HG02642 (cell line): ENCODE measurements around the gene MYBPH.

Experiments
- ATAC-seq: cut with Tn5 transposase; IDR thresholded peaks from one replicate; pipeline ENCODE4 v1.9.1; 2021; ENCODE audit warnings: mild to moderate bottlenecking; ENCODE audit not compliant: unreplicated experiment, poor library complexity

Gene MYBPH, protein sequence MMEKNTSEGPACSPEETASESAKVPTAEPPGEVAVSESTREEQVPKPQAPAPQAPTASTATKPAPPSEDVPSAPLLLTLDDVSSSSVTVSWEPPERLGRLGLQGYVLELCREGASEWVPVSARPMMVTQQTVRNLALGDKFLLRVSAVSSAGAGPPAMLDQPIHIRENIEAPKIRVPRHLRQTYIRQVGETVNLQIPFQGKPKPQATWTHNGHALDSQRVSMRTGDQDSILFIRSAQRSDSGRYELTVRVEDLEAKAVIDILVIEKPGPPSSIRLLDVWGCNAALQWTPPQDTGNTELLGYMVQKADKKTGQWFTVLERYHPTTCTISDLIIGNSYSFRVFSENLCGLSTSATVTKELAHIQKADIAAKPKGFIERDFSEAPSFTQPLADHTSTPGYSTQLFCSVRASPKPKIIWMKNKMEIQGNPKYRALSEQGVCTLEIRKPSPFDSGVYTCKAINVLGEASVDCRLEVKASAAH

DNA sequence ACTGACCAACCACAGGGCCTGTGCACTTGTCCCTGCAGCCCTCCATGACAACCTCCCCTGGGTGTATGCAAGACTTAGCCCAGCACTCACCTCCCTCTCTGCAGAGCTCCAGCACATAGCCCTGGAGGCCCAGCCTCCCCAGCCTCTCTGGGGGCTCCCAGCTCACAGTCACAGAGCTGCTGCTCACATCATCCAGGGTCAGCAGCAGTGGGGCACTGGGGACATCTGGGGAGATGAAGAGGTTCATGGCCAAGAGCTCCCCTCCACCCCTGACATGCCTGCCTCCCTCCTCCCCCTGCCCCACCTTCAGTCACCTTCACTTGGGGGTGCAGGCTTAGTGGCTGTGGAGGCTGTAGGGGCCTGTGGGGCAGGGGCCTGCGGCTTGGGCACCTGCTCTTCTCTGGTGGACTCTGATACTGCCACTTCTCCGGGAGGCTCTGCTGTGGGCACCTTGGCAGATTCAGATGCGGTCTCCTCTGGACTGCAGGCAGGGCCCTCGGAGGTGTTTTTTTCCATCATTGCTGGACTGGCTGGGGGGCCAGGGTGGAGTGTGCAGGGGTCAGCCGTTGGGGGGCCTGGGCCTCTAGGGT lies at the start of gene MYBPH:
Gene MYBPH (minus strand): TSS at position 590 of the 590 bp plus-strand sequence. CDS start 71 bp downstream, at position 519.
- ATAC-seq: no peak

DNA sequence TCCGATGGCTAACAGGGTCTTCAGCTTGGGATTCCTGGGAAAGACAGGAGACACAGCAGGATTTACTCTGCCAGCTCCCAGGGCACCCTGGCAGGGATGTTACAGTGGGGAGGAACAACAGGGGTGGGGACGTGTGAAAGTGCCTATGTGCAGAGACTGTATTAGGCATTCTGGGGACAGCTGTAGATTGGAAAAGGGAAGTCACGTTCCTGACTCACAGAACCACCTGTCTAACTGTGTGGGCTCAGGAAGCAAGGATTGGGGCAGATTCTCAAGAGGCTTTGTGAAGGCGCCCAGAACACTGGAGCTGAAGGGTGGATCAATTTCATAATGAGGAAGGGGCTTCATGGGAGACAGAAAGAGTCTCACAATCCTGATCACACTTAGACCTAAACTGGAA lies 49.4 kb upstream of the MYBPH start:
- ATAC-seq: no peak

DNA sequence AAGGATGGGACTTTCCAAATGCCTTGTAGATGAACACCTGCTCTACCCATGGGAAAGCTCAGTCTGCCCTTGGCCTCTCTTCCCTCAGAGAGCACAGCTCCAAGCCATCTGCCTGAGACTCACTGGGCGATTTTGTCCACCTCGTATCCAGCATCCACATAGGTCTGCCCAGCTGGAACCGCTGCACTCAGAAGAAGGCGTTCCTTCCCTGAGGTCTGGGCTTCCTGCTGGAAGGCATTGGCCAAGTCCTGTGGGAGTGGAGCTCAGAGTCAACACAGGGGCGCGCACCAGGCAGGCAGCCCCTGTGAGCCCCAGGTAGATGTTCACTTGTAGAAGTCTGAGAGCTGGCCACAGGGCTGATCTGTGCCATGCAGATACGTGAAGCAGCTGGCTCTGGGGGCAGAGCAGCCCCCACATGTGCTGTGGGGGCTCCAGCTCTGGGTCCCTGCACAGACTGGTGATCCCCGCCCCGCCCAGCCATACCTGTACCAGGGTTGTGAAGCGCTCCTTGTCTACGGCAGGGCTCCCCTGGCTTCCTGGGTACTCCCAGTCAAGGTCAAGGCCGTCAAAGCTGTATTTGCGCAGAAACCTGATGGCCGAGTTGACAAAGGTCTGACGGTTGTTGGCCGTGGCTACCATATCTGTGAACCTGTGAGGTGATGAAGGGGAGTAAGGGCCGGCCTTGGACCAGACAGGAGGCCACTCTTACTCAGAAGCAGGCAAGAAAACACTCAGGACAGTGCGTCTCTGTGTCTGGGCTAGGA lies 47.6 kb upstream of the MYBPH start:
- no peak for ATAC-seq

DNA sequence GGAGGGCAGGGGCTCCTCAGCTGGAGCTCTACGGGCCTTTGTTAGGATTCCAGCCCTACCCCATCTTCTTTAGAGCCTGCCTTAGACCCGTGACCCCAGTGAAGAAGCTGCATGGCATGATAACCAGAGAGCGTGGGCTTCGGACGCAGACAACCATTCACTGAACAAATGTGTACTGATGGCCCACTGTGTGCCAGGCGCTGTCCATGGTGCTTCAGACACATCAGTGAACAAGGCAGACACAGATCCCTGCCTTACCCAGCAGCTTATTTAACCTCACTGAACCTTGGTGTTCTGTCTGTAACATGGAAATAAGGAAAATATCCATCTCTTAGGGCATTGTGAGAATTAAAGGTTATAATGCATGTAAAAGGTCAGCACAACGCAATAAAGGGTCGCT lies 44.3 kb upstream of the MYBPH start:
- no peak for ATAC-seq

DNA sequence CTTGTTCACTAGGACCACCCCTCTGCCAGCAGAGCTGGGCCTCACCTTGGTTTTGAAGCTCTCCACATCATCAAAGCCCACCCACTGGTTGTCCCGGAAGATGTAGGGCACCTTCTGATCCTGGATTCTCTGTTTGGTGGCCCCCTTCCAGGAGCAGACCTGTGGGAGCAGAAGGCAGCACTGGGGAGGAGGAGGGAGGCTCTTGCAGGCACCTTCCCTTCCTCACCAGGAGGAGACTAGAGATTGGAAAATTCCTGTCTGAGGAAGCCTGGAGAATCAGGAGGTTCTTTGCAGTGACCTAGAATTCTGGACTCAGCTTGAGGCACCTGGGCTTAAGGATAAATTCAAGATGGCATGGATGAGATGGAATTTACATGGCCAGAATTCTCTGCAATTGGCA lies 43.5 kb upstream of the MYBPH start:
- no peak for ATAC-seq

DNA sequence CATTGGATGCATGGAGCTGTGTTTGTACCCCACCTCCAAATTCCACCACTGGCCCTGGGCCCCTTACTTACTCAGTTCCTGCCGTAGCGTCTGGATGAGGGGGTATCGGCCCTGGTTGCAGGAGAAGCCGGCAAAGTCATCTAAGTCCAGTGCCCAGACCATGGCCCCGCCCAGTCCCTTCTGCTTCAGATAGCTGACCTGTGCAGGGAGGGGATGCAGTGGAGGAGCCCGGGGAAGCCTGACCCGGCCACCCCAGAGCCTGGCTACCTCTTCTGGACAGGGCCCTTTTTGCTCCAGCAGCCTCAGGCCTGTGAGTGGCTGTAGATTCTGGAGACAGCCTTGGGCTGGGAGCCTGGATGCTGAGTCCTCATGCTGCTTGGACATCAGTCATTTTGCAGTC lies 42.0 kb upstream of the MYBPH start:
- ATAC-seq: no peak

DNA sequence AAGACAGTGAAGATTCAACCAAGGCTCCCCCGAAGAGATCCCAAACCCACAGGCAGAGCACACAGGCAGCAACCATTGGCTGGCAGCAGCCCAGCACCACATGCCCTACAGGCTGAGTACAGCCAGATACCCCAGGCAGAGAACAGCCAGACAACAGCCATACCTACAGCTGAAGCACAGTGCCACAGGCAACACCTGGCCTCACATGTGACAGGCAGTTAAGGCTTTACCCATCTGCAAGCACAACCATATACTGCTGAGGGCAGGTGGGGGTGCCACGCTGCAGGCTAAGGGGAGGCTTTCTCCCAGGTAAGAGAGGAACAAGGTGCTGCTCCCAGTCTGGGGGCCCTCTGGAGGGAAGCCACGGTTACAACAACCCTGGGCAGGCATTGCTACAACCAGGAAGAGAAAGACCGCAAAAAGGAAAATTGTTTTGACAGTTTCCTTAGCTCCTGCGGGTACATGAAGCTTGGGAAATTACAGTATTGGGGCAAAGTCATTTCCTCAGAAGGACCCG lies 41.6 kb upstream of the MYBPH start:
- ATAC-seq: no peak

DNA sequence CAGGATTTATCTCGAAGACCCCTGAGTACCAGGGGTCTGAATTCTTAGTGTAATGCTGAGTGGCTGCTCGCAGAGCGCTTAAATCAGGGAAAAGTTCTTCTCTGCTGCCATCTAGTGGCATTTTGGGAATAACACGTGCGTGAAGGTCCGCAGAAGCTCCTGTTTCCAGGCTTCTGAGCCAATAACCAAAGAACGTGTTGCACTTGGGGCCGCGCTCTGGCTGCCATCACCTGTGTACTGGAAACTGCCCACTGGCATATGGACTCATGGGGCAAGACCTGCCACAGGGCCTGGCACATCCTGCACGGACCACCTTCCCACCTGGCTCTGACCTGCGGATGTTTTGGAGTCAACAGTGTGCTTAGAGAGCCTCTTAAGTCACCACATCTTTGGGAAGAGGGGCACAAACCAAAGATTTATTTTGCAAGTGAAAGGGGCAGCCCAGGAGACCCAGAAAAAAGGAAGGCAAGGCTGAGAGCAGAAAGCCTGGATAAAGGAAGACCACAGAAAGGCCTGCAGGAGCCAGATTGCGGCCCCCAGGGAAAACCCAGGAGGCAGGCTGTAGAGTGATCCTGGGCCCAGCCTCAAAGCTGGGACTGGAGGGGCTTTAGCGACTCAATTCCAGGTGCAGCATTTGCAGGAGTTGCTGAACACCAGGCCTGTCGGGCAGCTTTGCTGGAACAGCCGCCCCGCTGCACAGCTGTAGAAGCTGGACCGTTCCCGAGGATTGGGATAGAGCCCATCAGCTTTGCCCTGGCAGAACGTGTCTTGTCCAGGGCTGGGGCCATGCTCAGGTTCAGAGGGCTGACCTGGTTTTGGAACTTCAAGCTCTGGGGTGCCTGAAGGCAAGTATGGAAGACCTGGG lies 40.9 kb upstream of the MYBPH start:
- ATAC-seq: peak; percentile 51

DNA sequence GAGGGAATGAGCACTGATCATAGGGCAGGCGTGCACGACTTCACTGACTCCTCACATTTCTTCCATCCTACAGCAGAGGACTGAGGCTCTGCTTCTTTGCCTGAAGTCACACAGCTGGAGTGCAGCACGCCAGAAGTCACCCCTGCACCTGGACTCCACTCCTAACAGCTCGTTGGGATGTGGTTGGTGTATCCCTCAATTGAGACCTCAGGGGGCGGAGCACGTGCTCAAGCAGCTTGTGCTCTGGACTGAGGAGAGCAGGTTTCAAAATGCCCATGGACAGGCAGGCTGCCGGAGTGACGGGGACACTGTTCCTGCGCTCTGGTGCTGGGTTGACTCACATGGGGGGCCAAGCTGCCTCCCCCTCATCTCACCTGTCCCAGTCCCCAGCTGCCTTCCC lies 39.9 kb upstream of the MYBPH start:
- ATAC-seq: no peak

DNA sequence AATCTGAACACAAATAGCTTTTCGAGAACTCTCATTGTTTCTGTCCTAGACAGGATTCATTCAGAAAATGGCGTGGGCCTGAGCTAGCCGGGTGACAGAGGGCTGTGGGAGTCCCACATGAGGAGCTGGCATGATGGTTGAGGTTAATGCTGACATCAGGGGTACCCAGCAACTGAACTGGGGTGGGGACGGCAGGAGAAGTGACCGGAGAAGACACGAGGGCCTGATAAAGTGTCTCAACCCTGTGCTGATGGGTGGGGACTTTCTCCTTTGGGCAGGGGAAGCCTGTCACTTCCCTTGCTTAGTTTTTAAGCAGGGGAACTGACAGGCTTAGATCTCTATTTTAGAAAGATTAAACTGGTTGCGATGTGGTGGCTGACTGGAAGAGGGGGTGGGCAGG lies 39.2 kb upstream of the MYBPH start:
- no peak for ATAC-seq

DNA sequence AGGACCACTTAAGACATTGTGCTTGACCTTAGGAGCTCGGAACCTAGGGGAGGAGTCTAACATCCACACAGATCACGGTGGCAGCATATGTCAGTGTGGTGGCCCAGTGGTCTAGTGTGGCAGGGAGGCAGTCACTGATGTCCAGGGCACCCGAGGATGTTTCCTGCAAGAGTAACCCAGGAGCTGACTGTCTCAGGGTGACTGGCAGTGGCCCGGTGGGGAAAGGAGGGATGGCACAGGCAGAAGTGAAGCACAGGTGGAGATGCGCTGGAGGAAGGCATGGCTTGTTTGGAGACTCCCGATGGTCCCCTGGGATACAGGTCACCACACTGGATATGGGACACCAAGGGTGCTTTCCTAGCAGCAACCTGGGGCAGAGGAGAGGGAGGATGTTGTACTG lies 37.5 kb upstream of the MYBPH start:
- ATAC-seq: no peak

DNA sequence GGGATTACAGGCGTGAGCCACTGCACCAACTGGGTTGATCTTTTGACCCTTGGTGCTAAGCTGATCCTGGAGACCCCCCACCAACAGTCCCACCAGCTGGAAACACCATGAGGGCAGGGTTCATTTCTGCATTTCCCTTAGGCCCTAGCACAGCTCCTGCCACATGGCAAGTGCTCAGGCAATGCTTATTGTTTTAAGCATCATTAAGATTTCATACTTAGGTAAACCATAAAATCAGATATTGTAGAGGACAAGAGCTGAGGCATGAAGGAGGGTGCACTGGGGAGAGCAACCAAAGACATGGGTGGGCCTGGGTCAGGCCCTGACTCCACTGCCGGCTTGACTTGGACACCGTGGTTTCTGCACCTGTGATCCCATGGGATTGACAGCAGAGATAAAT lies 36.2 kb upstream of the MYBPH start:
- no peak for ATAC-seq

DNA sequence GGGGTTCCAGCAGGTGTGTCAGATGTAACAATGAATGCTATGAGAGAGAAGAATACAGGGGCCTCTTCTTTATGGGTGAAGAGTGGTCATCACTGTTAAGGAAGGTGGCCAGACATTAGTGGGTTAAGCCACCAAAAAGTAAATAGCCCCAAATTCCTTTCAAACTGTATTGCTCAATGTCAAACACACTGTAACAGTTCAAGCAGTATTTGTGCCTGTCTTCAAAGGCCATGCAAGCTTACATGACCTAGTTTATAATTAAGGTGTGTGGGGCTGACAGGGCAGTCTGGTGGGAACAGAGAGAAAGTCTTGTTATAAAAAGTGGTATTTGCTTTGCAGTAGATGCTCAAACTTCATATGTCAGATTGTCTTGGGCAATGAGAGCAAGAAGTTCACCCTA lies 35.4 kb upstream of the MYBPH start:
- ATAC-seq: no peak

DNA sequence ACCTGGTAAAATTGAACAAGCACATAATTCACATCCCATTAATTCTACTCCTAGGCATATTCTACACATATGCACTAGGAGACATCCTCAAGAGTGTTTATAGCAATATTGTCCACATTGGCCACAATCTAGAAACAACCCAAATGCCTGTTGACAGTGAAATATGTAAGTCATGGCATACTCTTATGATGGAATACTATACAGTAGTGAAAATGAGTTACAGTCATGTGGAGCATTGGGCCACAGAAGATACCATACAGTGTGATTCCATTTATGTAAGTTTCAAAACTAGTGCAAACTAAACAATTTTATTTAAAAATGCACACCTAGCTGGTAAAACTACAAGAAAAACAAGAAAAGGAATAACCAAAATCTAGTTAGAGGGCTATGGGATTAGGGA lies 34.7 kb upstream of the MYBPH start:
- no peak for ATAC-seq

DNA sequence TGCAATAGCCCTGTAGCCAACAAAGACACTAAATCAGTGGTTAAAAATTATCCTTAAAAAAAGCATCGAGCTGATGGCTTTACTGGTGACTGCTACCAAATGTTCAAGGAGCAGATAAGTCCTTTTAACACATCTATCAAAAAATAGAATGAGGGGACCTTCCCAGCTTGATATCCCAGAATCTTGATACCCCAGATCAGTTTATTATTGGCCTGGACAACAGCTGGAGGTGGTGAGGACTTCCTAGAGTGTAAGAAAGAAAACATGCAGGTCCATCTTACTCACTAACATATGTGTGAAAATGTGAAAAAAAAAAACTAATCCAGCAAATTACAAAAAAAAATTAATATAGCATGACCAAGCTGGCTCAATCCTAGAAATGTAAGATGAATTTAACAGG lies 32.6 kb upstream of the MYBPH start:
- no peak for ATAC-seq

DNA sequence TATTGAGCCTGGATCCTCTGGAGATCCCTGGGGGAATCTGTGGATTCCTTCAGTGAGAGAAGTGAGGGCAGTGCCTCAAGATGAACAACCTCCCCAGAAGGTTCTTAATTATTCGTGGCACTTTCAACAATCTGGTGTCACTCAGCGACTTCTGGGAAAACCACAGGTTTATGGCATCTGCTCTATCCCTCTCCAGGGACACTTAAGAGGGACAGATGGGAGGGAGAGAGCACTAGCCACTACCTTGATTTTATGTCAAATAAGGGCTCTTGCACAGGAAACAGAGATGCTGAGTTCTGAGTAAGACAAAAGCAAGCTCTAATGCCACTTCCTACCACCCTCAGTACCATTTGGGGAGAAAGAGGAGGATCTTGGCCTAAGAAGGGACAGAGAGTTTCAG lies 32.1 kb upstream of the MYBPH start:
- ATAC-seq: no peak

DNA sequence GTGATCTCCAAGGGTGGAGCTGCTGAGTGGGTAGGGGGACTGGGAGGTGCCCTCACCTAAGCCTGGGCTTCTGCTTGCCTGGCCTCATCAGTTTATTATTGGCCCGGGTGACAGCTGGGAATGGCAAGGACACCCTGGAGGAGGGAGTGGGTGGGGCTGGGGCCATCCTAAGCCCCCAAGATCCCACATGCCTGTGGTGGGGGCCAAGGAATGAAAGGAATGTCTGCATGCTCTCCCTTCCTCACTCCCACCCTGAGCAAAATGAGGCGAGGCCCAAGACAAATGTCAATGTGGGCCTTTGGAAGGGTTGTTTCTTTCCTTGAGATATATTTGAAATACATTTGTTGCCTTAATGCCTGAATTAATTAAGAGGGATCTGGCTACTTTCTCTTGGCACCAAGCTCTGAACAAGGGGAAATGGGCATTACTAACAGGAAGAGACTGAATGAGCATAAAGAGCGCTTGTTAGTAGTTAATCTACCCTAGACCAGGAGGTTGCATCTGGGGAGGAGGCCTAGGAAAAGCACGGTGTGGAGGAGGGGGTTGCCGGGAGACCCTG lies 30.6 kb upstream of the MYBPH start:
- no peak for ATAC-seq

DNA sequence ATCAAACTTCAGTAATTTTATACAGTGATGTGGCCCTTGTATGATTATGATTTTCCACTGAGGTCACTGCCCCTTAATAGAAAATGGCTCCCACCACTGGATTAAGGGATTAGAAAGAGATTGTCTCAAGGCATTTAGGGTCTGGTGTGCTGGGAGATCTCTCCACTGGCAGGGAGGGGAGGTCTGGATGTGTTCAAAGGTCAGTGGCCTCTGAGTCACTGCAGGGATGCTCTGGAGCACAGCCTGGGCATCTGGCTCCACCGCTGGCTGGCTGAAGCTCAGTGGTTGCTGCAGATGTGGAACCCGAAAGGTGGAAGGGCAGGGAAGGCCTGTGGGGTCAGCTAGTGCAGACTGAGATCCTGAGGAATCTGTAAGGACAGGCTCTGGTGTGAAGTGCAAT lies 29.1 kb upstream of the MYBPH start:
- no peak for ATAC-seq

DNA sequence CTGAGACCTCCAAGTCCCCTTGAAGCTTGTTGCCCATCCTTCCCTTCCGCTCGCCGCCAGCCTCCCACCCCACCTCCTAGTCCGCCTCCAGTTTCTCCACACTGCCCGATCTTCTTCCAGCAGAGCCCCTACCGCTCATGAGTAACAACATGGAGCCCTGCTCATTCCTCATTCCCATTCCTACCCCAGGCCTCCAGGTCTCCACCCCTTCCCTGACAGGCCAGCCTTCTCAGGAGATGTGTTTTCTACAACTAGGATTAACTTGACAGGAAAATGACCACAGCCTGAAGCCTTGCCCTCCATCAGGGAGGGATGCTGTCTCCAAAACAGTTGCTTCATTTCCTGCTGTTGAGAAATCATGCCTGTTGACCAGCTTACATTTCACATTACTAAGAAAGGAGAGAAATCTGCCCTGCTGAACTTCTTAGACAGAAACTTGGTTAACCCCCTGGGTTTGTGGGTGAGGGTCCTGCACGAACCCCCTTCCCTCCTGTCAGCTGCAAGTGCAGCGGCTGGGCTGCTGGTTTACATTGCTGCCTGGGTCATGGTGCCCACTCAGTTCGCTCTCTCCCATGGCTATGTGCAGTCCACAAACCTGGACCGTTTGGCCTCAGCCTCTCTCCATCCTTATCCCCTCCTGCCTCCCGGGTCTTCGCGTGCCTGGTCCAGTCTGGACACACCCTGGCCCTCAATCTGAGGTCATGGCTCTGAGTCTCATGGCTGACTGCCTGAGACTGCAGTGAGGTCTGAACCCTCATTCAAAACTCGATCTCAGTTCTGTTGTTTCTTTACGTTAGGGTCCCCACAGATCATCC lies 27.0 kb upstream of the MYBPH start:
- ATAC-seq: no peak
